RWPE1 (cell line): Measurements from ENCODE around the gene RBFOX2.
"Not testable (repeated sequence)": the region's sequence is repeated elsewhere in the genome, so short reads cannot be mapped to it uniquely, and the experiment has no call there.

ENCODE experiments used
- CTCF ChIA-PET: fragments of 350-600 bp; sonication (Branson Sonifier 250); formaldehyde crosslinking; extraction: SDS; loops from one replicate; lab custom pipeline; 2021; lab: Yijun Ruan, JAX
- POLR2A ChIA-PET: fragments of 400-600 bp; formaldehyde crosslinking; extraction: SDS; loops from one replicate; lab custom pipeline; 2020; ENCODE audit warnings: antibody characterized with exemption; ENCODE audit not compliant: low non-redundant PET; lab: Yijun Ruan, JAX
- DNase-seq: peaks from one replicate; pipeline ENCODE4 v3.0.0; 2012; ENCODE audit warnings: low spot score
- H3K27ac ChIP-seq: fragments of 450-650 bp; 2 replicates; pipeline ENCODE4 v1.5.1; 2017
- TF ChIP-seq, protein P1 (sequence below): fragments of 450-650 bp; conservative IDR thresholded peaks from 2 replicates; pipeline ENCODE4 v1.5.1; 2017; ENCODE audit warnings: low read depth, mild to moderate bottlenecking

The RBFOX2 gene

GRCh38 chr22:35740616-35741015 is 288.0 kb downstream of the RBFOX2 start:
- no peak overlapping the region for H3K27ac ChIP-seq
- POLR2A ChIA-PET = no interaction called here
- TF ChIP-seq, protein P1, sequence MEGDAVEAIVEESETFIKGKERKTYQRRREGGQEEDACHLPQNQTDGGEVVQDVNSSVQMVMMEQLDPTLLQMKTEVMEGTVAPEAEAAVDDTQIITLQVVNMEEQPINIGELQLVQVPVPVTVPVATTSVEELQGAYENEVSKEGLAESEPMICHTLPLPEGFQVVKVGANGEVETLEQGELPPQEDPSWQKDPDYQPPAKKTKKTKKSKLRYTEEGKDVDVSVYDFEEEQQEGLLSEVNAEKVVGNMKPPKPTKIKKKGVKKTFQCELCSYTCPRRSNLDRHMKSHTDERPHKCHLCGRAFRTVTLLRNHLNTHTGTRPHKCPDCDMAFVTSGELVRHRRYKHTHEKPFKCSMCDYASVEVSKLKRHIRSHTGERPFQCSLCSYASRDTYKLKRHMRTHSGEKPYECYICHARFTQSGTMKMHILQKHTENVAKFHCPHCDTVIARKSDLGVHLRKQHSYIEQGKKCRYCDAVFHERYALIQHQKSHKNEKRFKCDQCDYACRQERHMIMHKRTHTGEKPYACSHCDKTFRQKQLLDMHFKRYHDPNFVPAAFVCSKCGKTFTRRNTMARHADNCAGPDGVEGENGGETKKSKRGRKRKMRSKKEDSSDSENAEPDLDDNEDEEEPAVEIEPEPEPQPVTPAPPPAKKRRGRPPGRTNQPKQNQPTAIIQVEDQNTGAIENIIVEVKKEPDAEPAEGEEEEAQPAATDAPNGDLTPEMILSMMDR = no peak
- CTCF ChIA-PET = no interaction called here
- no peak for DNase-seq

DNA sequence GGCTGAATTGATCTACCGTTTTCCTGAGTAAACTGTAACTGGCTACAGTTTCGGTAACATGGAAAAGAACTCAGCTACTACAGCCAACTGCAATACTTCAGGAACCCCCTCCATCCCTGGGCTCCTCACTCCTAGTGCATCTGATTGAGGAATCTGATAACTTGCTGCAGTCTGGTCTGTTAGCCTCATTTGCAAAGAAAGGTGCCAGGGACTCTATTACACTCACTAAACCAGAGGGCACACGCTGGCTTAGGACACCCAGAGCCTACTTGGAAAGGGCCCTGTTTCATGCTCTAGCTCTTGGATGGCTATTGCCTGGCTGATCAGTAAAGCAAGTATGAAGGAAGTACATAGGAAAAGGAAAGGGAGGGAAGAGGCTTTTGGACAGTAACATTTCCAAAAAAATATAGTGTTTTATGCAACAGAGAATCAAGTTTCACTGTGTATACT is 288.7 kb downstream of the RBFOX2 start:
- no peak for DNase-seq
- ChIA-PET CTCF (interaction anchor here (0.6 to 1.1 kb wide), 3 partner anchors 112 to 409 kb away, joined by 3 to 4 read pairs (median 3); no protein-coding TSS in a partner anchor), POLR2A (no interaction called here)
- no peak overlapping the region for H3K27ac ChIP-seq
- TF ChIP-seq, protein P1 = no peak

GRCh38 chr22:35739076-35739930 is 289.3 kb downstream of the RBFOX2 start:
- ChIA-PET CTCF (interaction anchor here (0.6 to 1.1 kb wide), 3 partner anchors 112 to 409 kb away, joined by 3 to 4 read pairs (median 3); no protein-coding TSS in a partner anchor), POLR2A (interaction anchor here (0.6 kb wide), 1 partner anchor 160 kb away, joined by 3 read pairs; no protein-coding TSS in a partner anchor)
- DNase-seq = no peak

GRCh38 chr22:35737886-35738285 is 290.7 kb downstream of the RBFOX2 start:
- POLR2A ChIA-PET, DNase-seq: not testable (repeated sequence)

More at GRCh38 chr22:35739076-35739930, 289.3 kb downstream of the RBFOX2 start:
- H3K27ac ChIP-seq = no peak overlapping the region
- TF ChIP-seq, protein P1 = no peak

GRCh38 chr22:35736701-35737100 is 291.9 kb downstream of the RBFOX2 start:
- H3K27ac ChIP-seq = no peak overlapping the region
- TF ChIP-seq, protein P1 = no peak
- DNase-seq = no peak
- POLR2A ChIA-PET = no interaction called here
- CTCF ChIA-PET = no interaction called here

More at GRCh38 chr22:35737886-35738285, 290.7 kb downstream of the RBFOX2 start:
- H3K27ac ChIP-seq, CTCF ChIA-PET: not testable (repeated sequence)

- no peak for DNase-seq
- ChIA-PET CTCF (no interaction called here), POLR2A (no interaction called here)
- no peak overlapping the region for H3K27ac ChIP-seq
- TF ChIP-seq, protein P1 = no peak
These were observed 292.5 kb downstream of the RBFOX2 start for GRCh38 chr22:35736166-35736565.

- ChIA-PET CTCF (interaction anchor here (0.7 kb wide), 1 partner anchor 47 kb away, joined by 3 read pairs; no protein-coding TSS in a partner anchor), POLR2A (no interaction called here)
- H3K27ac ChIP-seq = no peak overlapping the region
- DNase-seq = no peak
- TF ChIP-seq, protein P1 = no peak
These were observed 293.1 kb downstream of the RBFOX2 start for GRCh38 chr22:35735542-35735941.
